Liver (tissue), 9 donors: ENCODE measurements around the gene ATP2A1. TPM values are rescaled to one million over a fixed set of nuclear protein-coding genes. Genes with fewer than 3 reads are reported as not detected.

Experiments
- DNase-seq: peaks from one replicate; pipeline ENCODE4 v3.0.0-alpha.2; 2017; ENCODE audit warnings: low spot score
- H3K27ac ChIP-seq, 2 donors: one replicate each; pipeline ENCODE4 v1.7.0; 2013; ENCODE audit warnings: inconsistent platforms in 2 of 2, low read length in 2 of 2, control low read depth in 1 of 2, low read depth in 1 of 2, mild to moderate bottlenecking in 1 of 2
- H3K27me3 ChIP-seq, 4 donors: one replicate each; pipeline versions ENCODE4 v1.6.1 to v1.7.0; 2013; ENCODE audit warnings: low read length in 3 of 4, inconsistent platforms in 1 of 4, mild to moderate bottlenecking in 1 of 4, moderate library complexity in 1 of 4; ENCODE audit not compliant: control insufficient read depth in 4 of 4, insufficient read depth in 4 of 4
- H3K36me3 ChIP-seq, 4 donors: one replicate each; pipeline versions ENCODE4 v1.6.1 to v1.7.0; 2013; ENCODE audit warnings: low read length in 3 of 4, mild to moderate bottlenecking in 3 of 4, low read depth in 1 of 4, moderate library complexity in 1 of 4; ENCODE audit not compliant: control insufficient read depth in 4 of 4, insufficient read depth in 3 of 4
- H3K4me1 ChIP-seq, 4 donors: one replicate each; pipeline versions ENCODE4 v1.6.1 to v1.7.0; 2013; ENCODE audit warnings: low read length in 3 of 4, mild to moderate bottlenecking in 3 of 4, moderate library complexity in 1 of 4; ENCODE audit not compliant: control insufficient read depth in 4 of 4, insufficient read depth in 4 of 4
- H3K4me3 ChIP-seq, 3 donors: one replicate each; pipeline versions ENCODE4 v1.6.1 to v1.7.0; 2013; ENCODE audit warnings: low read length in 3 of 3, control low read depth in 1 of 3, low read depth in 1 of 3, mild to moderate bottlenecking in 1 of 3
- H3K9ac ChIP-seq, 2 donors: one replicate each; pipeline ENCODE4 v1.7.0; 2013; ENCODE audit warnings: low read length in 2 of 2, mild to moderate bottlenecking in 2 of 2, moderate library complexity in 2 of 2, control low read depth in 1 of 2, low read depth in 1 of 2
- H3K9me3 ChIP-seq, 4 donors: one replicate each; pipeline versions ENCODE4 v1.6.1 to v1.7.0; 2013; ENCODE audit warnings: low read length in 3 of 4; ENCODE audit not compliant: control insufficient read depth in 4 of 4
- EGR1 ChIP-seq, 2 donors: IDR thresholded peaks; 2 replicates each; pipeline ENCODE4 v1.6.1; 2016 to 2018; ENCODE audit warnings: antibody characterized with exemption in 2 of 2, low read depth in 2 of 2
- FOXA1 ChIP-seq: IDR thresholded peaks from 2 replicates; pipeline ENCODE4 v1.6.1; 2016; ENCODE audit warnings: antibody characterized with exemption
- FOXA2 ChIP-seq: IDR thresholded peaks from 2 replicates; pipeline ENCODE4 v1.6.1; 2016; ENCODE audit warnings: antibody characterized with exemption
- GABPA ChIP-seq, 2 donors: IDR thresholded peaks in 1 of 2; conservative IDR thresholded peaks in 1 of 2; 2 replicates each; pipeline ENCODE4 v1.6.1; 2016; ENCODE audit warnings: antibody characterized with exemption in 2 of 2, mild to moderate bottlenecking in 1 of 2, moderate library complexity in 1 of 2
- HNF4A ChIP-seq, 2 donors: conservative IDR thresholded peaks; 2 replicates each; pipeline ENCODE4 v1.6.1; 2016; ENCODE audit warnings: antibody characterized with exemption in 2 of 2, mild to moderate bottlenecking in 2 of 2
- HNF4G ChIP-seq: IDR thresholded peaks from 2 replicates; pipeline ENCODE4 v1.6.1; 2016; ENCODE audit warnings: antibody characterized with exemption
- JUND ChIP-seq, 2 donors: IDR thresholded peaks; 2 replicates each; pipeline ENCODE4 v1.6.1; 2016; ENCODE audit warnings: antibody characterized with exemption in 2 of 2
- NR2F2 ChIP-seq: IDR thresholded peaks from 2 replicates; pipeline ENCODE4 v1.6.1; 2016; ENCODE audit warnings: antibody characterized with exemption
- RAD21 ChIP-seq, 2 donors: IDR thresholded peaks; 2 replicates each; pipeline ENCODE4 v1.6.1; 2016; ENCODE audit warnings: antibody characterized with exemption in 2 of 2, mild to moderate bottlenecking in 2 of 2
- RXRA ChIP-seq, 2 donors: IDR thresholded peaks; 2 replicates each; pipeline ENCODE4 v1.6.1; 2017 to 2018; ENCODE audit warnings: antibody characterized with exemption in 2 of 2, mild to moderate bottlenecking in 1 of 2
- SP1 ChIP-seq: IDR thresholded peaks from 2 replicates; pipeline ENCODE4 v1.6.1; 2018; ENCODE audit warnings: antibody characterized with exemption, mild to moderate bottlenecking
- TAF1 ChIP-seq: conservative IDR thresholded peaks from 2 replicates; pipeline ENCODE4 v1.6.1; 2016; ENCODE audit warnings: antibody characterized with exemption, mild to moderate bottlenecking
- YY1 ChIP-seq: IDR thresholded peaks from 2 replicates; pipeline ENCODE4 v1.6.1; 2016; ENCODE audit warnings: antibody characterized with exemption, mild to moderate bottlenecking
- WGBS: extraction: QIAGEN DNeasy Blood & Tissue Kit; methylation state at CpG from one replicate; pipeline ENCODE4 v1.1.7; 2013; 5-methylcytosine and 5-hydroxymethylcytosine counted together
- polyA plus RNA-seq, 2 donors: library from polyadenylated mRNA; stranded (reverse) in 1 of 2; unstranded in 1 of 2; fragments of 200-250 nt in 1 of 2; fragments of >200 nt in 1 of 2; fragmentation: Nextera tagmentation in 1 of 2; extraction: Ambion mirVana in 1 of 2; gene quantifications; one replicate each; pipeline versions ENCODE4 v1.2.1 to v1.2.3, GENCODE V29; 2013 to 2015
- total RNA-seq, 2 donors: library from RNA; depleted of rRNA; stranded (reverse); fragments of >200 nt; gene quantifications; one replicate each; pipeline ENCODE4 v1.2.3, GENCODE V29; 2014
- TF ChIP-seq, protein P1 (sequence below): IDR thresholded peaks from 2 replicates; pipeline ENCODE4 v1.6.1; 2016; ENCODE audit warnings: antibody characterized with exemption, mild to moderate bottlenecking
- TF ChIP-seq, protein P2 (sequence below): IDR thresholded peaks from 2 replicates; pipeline ENCODE4 v1.6.1; 2016; ENCODE audit warnings: antibody characterized with exemption
- TF ChIP-seq, protein P3 (sequence below): fragments of 150-350 bp; IDR thresholded peaks from 2 replicates; pipeline ENCODE4 v1.5.1; 2017; ENCODE audit warnings: improper control_type of control experiment, low read depth, low read length; ENCODE audit not compliant: missing input control
- TF ChIP-seq, protein P4 (sequence below): IDR thresholded peaks from 2 replicates; pipeline ENCODE4 v1.6.1; 2016; ENCODE audit warnings: antibody characterized with exemption
- TF ChIP-seq, protein P5 (sequence below): IDR thresholded peaks from 2 replicates; pipeline ENCODE4 v1.6.1; 2016; ENCODE audit warnings: antibody characterized with exemption
- donor health status: healthy.
- donor health status: healthy.
- donor health status: healthy.
- donor health status: healthy.
- donor health status: healthy.

ATP2A1 gene
- total and polyA plus RNA-seq, 4 donors, result 0.07 to 0.23 (median 0.13) TPM

DNA sequence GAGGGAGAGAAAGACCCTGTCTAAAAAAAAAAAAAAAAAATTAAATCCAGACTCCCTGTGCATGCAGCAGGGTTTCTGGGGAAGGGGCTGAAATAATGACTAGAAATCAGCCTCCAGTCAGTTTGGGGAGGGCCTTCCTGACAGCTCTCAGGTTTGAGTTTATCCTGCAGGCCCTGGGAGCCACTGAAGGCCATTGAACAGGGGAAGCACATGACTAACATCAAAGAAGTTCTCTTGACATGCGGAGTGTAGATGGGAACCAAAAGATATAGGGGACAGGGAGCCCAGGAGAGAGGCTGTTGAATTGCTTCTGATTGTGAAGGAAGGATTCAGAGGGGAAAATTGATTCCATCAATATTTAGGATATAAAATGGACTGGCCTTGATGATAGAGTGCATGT lies 49.5 kb downstream of the ATP2A1 start:
- no peak overlapping the region for H3K4me3 ChIP-seq
- peaks cover 3 to 13% (median 9%) of the 10 kb centered on the region in 4 donors for H3K4me1 ChIP-seq
- 91% methylated on average over 1 of the region's 1 CpG for WGBS

DNA sequence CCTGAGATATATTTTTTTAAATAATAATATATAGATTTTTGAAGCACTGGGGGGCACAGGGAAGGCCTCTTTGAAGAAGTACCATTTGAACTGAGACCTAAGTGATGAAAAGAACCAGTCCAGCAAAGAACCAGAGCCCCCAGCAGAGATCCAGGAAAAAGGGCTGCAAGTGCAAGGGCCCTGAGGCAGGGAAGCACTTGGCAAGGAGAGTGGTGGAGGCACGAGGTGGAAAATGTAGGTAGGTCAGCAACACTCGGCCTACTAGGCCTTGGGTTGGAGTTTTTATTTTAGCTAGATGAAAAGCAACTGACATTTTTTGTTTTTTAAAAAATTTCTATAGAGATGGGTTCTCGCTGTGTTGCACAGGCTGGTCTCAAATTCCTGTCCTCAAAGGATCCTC lies 51.9 kb downstream of the ATP2A1 start:
- H3K27ac ChIP-seq, result no peak overlapping the region
- no peak overlapping the region for H3K4me3 ChIP-seq
- H3K36me3 ChIP-seq, result no peaks in the 10 kb centered on the region
- H3K9me3 ChIP-seq, result no peaks in the 10 kb centered on the region
- DNase-seq, result no peak
- no peaks in the 10 kb centered on the region for H3K27me3 ChIP-seq
- 89% methylated on average over 3 of the region's 3 CpGs for WGBS
- no peak overlapping the region for H3K9ac ChIP-seq
- H3K4me1 ChIP-seq, result peaks cover 0 to 7% (median 2%) of the 10 kb centered on the region in 4 donors
- TF ChIP-seq JUND (IDR thresholded peaks at IDR 0.05) (no peak), FOXA2 (no peak), GABPA (IDR thresholded peaks at IDR 0.05 in 1 of 2, conservative IDR thresholded peaks at IDR 0.05 in 1 of 2) (no peak), HNF4A (conservative IDR thresholded peaks at IDR 0.05) (no peak), EGR1 (IDR thresholded peaks at IDR 0.05; ENCODE audit: low read depth in 2 of 2) (no peak), RXRA (IDR thresholded peaks at IDR 0.05) (no peak), FOXA1 (no peak), HNF4G (no peak), TAF1 (no peak)
- TF ChIP-seq, protein P1, sequence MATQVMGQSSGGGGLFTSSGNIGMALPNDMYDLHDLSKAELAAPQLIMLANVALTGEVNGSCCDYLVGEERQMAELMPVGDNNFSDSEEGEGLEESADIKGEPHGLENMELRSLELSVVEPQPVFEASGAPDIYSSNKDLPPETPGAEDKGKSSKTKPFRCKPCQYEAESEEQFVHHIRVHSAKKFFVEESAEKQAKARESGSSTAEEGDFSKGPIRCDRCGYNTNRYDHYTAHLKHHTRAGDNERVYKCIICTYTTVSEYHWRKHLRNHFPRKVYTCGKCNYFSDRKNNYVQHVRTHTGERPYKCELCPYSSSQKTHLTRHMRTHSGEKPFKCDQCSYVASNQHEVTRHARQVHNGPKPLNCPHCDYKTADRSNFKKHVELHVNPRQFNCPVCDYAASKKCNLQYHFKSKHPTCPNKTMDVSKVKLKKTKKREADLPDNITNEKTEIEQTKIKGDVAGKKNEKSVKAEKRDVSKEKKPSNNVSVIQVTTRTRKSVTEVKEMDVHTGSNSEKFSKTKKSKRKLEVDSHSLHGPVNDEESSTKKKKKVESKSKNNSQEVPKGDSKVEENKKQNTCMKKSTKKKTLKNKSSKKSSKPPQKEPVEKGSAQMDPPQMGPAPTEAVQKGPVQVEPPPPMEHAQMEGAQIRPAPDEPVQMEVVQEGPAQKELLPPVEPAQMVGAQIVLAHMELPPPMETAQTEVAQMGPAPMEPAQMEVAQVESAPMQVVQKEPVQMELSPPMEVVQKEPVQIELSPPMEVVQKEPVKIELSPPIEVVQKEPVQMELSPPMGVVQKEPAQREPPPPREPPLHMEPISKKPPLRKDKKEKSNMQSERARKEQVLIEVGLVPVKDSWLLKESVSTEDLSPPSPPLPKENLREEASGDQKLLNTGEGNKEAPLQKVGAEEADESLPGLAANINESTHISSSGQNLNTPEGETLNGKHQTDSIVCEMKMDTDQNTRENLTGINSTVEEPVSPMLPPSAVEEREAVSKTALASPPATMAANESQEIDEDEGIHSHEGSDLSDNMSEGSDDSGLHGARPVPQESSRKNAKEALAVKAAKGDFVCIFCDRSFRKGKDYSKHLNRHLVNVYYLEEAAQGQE, result no peak
- TF ChIP-seq, protein P2, sequence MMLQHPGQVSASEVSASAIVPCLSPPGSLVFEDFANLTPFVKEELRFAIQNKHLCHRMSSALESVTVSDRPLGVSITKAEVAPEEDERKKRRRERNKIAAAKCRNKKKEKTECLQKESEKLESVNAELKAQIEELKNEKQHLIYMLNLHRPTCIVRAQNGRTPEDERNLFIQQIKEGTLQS, result no peak
- TF ChIP-seq, protein P3, sequence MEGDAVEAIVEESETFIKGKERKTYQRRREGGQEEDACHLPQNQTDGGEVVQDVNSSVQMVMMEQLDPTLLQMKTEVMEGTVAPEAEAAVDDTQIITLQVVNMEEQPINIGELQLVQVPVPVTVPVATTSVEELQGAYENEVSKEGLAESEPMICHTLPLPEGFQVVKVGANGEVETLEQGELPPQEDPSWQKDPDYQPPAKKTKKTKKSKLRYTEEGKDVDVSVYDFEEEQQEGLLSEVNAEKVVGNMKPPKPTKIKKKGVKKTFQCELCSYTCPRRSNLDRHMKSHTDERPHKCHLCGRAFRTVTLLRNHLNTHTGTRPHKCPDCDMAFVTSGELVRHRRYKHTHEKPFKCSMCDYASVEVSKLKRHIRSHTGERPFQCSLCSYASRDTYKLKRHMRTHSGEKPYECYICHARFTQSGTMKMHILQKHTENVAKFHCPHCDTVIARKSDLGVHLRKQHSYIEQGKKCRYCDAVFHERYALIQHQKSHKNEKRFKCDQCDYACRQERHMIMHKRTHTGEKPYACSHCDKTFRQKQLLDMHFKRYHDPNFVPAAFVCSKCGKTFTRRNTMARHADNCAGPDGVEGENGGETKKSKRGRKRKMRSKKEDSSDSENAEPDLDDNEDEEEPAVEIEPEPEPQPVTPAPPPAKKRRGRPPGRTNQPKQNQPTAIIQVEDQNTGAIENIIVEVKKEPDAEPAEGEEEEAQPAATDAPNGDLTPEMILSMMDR, result no peak

More for the DNA sequence above, 49.5 kb downstream of the ATP2A1 start:
- Histone ChIP-seq H3K36me3 (no peaks in the 10 kb centered on the region), H3K9me3 (no peaks in the 10 kb centered on the region), H3K27ac (no peak overlapping the region), H3K27me3 (no peaks in the 10 kb centered on the region), H3K9ac (no peak overlapping the region)
- no peak for DNase-seq
- TF ChIP-seq HNF4G, result no peak
- TF ChIP-seq JUND (IDR thresholded peaks at IDR 0.05), result no peak
- TF ChIP-seq, protein P4, sequence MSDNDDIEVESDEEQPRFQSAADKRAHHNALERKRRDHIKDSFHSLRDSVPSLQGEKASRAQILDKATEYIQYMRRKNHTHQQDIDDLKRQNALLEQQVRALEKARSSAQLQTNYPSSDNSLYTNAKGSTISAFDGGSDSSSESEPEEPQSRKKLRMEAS, result no peak
- no peak for TF ChIP-seq EGR1 (IDR thresholded peaks at IDR 0.05; ENCODE audit: low read depth in 2 of 2)
- no peak for TF ChIP-seq FOXA2
- TF ChIP-seq, protein P5, sequence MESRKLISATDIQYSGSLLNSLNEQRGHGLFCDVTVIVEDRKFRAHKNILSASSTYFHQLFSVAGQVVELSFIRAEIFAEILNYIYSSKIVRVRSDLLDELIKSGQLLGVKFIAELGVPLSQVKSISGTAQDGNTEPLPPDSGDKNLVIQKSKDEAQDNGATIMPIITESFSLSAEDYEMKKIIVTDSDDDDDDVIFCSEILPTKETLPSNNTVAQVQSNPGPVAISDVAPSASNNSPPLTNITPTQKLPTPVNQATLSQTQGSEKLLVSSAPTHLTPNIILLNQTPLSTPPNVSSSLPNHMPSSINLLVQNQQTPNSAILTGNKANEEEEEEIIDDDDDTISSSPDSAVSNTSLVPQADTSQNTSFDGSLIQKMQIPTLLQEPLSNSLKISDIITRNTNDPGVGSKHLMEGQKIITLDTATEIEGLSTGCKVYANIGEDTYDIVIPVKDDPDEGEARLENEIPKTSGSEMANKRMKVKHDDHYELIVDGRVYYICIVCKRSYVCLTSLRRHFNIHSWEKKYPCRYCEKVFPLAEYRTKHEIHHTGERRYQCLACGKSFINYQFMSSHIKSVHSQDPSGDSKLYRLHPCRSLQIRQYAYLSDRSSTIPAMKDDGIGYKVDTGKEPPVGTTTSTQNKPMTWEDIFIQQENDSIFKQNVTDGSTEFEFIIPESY, result no peak
- TF ChIP-seq RXRA (IDR thresholded peaks at IDR 0.05), result no peak
- TF ChIP-seq FOXA1, result no peak
- TF ChIP-seq HNF4A (conservative IDR thresholded peaks at IDR 0.05), result no peak
- TF ChIP-seq NR2F2, result no peak
- TF ChIP-seq TAF1, result no peak
- TF ChIP-seq, protein P2, result no peak
- TF ChIP-seq YY1, result no peak
- no peak for TF ChIP-seq GABPA (IDR thresholded peaks at IDR 0.05 in 1 of 2, conservative IDR thresholded peaks at IDR 0.05 in 1 of 2)
- TF ChIP-seq SP1, result no peak
- TF ChIP-seq, protein P1, result no peak
- TF ChIP-seq RAD21 (IDR thresholded peaks at IDR 0.05), result no peak
